ENCODE results near the gene PAPSS1.
A peak's percentile ranks its signal among the peaks of the same experiment; 100 is the strongest.

Gene PAPSS1

DNA sequence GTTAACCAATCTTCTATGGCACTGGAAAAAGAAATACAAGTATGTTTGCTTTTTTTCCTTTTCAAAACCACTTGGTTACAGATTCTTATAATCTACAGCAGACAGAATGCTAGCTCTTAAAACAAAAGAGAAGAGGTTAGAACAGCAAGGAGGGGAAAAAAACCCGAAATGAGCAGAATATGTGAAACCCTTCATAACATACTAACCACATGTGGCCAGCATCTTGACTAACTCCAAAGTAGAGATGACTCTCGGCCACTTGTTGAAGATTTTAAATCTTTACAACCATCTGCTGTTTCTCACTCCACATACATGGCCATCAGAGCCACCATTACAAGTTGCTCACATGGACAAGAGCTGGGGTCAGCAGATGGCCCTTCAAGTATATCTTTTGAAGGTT is 100.3 kb downstream of the PAPSS1 start:
- DNase-seq: no peak

GRCh38 chr4:107619066-107619465 is 101.0 kb downstream of the PAPSS1 start:
- DNase-seq: no peak

DNA sequence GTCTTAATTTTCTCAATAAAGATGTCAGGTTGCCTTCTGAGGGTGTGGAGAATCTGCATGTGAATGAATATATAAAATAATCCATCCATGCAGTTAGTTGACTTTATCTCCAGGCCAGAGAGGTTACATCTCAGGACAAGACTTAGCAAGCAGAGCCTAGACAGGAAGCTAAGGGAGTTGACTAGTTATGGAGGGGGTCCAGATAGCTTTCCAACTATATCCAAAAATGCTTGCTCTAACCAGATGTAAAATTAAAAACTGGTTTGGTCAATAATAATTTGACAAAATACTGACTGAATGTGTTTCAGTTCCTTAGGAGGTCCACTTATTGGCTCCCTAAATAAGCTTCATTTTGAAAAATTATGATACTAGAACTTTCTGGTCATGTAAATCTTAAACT is 101.4 kb downstream of the PAPSS1 start:
- DNase-seq: no peak

DNA sequence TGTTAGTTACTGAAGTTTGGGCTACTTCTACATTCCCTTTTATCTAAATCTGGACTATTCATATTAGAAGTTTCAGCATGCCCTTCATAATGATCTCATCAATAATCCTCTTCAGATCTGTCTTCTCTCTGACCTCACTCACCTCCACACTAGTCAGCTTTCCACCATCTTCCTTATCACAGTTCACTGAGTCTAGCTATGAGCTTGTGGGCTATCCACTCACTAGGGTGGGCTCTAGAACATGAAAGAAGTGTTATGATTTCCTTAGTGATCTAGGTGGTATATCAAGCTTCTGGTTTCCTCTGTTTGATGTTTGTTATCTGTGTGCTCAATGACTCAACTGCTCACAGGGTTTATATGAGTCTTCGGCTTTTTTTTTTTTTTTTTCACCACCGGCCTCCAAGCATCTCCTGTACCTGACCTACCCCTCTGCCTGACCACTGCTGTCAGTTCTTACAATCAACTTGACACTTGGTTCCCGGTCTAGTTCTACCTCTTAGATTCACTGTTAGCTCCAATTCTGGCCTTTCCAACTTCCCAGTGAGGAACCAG is 103.1 kb downstream of the PAPSS1 start:
- DNase-seq: no peak

GRCh38 chr4:107615809-107616208 is 104.2 kb downstream of the PAPSS1 start:
- no peak for DNase-seq

DNA sequence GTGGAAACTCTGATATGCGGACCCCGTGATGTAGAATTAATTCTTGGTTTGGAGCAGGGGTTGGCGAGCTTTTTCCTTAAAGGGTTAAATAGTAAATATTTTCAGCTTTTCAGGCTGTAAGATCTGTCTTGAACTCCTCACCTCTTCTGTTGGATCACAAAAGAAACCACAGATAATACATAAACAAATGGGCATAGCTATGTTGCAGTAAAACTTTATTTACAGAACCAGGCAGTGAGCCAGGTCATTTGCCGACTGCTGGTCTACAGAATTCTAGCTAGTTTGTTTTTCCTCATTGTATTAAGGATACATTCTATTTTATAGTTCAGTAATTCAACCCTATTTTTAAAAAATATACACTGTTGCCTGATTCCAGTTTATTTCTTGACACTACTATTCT is 116.6 kb downstream of the PAPSS1 start:
- DNase-seq: no peak

DNA sequence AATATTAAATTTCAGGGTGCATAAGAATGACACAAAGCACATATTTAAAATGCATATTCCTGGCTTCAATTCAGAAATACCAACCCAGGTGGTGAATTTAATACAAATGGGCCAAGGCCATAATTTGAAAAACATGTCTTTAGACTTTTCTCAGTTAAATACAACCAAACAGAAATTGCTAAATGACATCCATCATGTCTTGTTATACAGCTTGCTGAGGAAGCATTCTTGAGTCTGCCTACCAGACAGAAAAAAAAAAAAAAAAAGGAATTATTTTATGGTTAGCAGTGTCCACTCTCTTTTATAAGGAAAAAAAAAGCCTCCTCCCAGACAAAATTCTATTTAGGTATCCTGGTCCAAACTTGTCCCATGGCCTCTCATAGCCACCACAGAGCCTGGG is 119.1 kb downstream of the PAPSS1 start:
- DNase-seq: no peak

GRCh38 chr4:107600436-107600835 is 119.6 kb downstream of the PAPSS1 start:
- DNase-seq: no peak

DNA sequence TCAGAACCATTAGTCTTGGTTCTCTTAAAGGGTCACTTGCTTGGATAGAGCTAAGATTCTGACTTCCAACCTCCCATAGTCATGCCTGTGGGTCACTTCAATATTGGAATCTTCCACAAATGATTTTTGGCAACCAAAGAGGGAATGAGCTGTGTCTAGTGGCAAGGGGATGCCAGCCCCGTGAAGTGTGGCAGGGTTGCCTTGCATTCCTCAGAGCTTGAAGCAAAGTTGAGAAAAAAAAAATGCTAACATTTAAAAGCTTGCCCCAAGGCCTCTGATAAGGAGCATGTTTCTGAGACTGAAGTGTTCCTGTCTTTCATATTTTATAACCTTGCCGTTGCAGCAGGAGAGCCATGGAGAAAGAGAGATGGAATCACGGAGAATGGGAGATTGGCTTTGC is 120.2 kb downstream of the PAPSS1 start:
- no peak for DNase-seq

- DNase-seq: no peak
Observed at GRCh38 chr4:107593230-107593629, 126.8 kb downstream of the PAPSS1 start.

GRCh38 chr4:107592519-107592918 is 127.5 kb downstream of the PAPSS1 start:
- no peak for DNase-seq

DNA sequence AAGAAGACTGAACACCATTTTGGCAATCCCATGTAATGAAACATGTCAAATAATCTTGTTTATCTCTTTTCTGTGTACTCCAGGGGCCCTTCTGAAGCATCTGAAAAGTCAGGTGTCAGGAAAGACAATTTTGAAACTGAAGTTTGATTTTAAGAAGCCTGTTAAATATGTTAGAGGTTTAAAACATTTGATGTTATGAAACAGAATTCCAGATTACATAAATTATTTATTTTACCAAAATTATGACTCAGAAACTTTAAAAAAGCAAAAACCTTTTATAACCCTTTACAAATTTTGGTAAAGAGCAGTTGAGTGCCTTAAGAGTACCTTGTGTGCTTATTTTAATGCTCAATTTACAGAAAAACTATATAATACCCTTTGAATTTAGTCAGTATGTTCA is 130.8 kb downstream of the PAPSS1 start:
- DNase-seq: no peak

DNA sequence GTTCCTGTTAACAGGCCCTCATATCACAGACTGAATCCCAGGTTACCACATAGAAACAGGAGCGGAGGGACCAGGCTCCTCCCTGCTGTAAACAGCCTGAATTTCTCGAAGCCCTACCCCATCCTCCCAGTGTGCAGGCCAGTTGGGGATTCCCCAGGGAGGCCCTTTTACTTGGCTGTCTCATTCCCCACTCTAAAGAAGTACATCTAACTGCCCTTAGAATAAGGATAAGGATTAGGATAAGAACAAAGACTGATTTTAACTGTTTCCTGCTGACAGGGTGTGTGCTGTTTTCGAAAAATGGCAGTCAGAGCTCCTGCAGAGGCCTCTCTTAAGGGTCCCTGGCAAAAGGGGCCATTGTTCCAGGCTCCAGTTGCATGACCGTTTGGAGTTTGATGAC is 133.7 kb downstream of the PAPSS1 start:
- no peak for DNase-seq

GRCh38 chr4:107579099-107579498 is 140.9 kb downstream of the PAPSS1 start:
- peak; percentile 12 for DNase-seq

DNA sequence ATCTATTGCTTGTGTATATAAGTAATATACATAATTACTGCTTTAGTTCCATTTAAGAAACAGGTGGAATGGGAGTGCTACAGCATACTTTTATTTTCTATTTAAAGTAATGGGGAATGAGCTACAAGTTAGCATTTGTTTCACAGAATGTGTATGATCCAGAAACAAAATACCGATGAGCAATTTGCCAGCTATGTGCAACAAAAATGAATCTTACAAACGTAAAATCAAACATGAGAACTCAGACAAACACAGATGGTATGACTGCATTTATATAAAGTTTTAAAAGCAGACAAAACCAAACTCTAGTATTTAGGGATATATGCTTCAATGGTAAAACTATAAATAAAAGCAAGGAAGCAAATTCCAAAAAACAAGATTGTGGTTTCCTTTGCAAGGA is 141.7 kb downstream of the PAPSS1 start:
- no peak for DNase-seq

GRCh38 chr4:107577743-107578142 is 142.3 kb downstream of the PAPSS1 start:
- DNase-seq: no peak

DNA sequence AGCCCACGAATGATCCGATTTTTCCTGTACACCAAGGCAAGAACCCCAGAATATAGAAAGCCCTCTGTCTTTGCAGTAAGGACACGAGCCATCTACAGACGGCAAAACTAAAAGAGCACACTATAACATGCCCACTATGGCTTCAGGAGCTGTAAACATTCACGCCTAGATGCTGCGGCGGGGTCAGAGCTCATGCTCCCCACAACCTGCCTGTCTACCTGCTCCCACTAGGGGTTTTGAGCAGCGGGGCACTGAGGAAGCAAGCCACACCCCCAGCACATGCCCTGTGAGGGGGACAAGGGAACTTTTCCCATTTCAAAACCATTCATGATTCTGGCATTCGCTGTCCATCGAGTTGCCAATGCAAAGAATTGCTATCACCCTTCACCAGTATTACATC is 144.8 kb downstream of the PAPSS1 start:
- no peak for DNase-seq

GRCh38 chr4:107572281-107572680 is 147.8 kb downstream of the PAPSS1 start:
- DNase-seq: no peak

DNA sequence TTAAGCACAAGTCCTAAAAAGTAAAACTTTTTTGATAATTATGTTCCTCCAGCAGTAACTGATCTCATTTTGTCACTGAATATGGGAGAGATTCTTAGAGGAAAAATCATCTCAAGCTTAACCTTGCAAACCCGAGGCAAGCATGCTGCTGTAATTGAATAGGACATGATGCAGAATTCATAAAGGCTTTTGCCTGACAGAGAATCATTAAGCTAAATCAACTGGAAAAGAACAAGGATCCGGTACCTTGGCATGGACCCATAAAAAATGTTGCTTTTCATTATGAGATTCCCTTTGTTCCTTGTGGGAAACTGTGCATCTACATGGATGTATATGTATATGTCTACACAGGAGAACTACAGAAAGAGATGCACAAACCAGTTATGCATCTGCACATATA is 149.1 kb downstream of the PAPSS1 start:
- no peak for DNase-seq

DNA sequence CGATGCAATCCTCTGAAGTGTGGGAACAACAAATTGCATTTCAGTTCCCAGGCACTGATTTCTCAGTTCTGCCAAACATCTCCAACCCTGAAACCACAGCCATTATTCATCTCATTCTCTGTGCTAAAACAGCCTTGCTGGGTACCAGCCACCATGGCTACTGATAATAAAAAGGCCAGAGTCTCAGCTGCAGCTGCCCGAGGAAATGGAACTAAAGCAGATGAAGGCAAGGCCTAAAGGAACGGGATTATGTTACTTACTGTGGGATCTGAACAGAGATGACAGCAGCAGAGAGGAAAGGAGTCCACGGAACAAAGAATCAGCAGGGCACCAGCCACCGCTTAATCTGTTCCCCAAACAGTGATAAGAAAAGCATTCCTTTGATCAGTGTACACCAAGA is 155.7 kb downstream of the PAPSS1 start:
- no peak for DNase-seq
